Tongue (tissue), 2 donors: ENCODE data around the gene SLC6A6. TPM values are rescaled to one million over a fixed set of nuclear protein-coding genes. Genes with fewer than 3 reads are reported as not detected.

ENCODE experiments used
- DNase-seq: peaks from one replicate; pipeline ENCODE4 v3.0.0-alpha.2; 2015
- total RNA-seq: library from RNA; depleted of rRNA; stranded (reverse); fragments of >200 nt; gene quantifications from one replicate; pipeline ENCODE4 v1.2.3, GENCODE V29; 2014

SLC6A6 gene
- total RNA-seq, 1 donor from 2014 or later, result 19.8 TPM

- DNase-seq, result peak; percentile 51
Observed at GRCh38 chr3:14488286-14489041, 86.1 kb downstream of the SLC6A6 start.

GRCh38 chr3:14489641-14490040 lies 87.2 kb downstream of the SLC6A6 start:
- DNase-seq, result no peak

GRCh38 chr3:14490255-14490654 lies 87.8 kb downstream of the SLC6A6 start:
- no peak for DNase-seq

GRCh38 chr3:14490831-14491230 lies 88.4 kb downstream of the SLC6A6 start:
- no peak for DNase-seq

- no peak for DNase-seq
Observed at GRCh38 chr3:14491396-14492190, 89.2 kb downstream of the SLC6A6 start.

GRCh38 chr3:14492948-14493881 lies 90.8 kb downstream of the SLC6A6 start:
- no peak for DNase-seq

- no peak for DNase-seq
Observed at GRCh38 chr3:14494279-14494972, 92.0 kb downstream of the SLC6A6 start.

- no peak for DNase-seq
Observed at GRCh38 chr3:14494973-14495300, 92.5 kb downstream of the SLC6A6 start.

GRCh38 chr3:14496351-14496750 lies 93.9 kb downstream of the SLC6A6 start:
- no peak for DNase-seq

- DNase-seq, result no peak
Observed at GRCh38 chr3:14497321-14497720, 94.9 kb downstream of the SLC6A6 start.

GRCh38 chr3:14502472-14502871 lies 100.1 kb downstream of the SLC6A6 start:
- DNase-seq, result no peak

- DNase-seq, result no peak
Observed at GRCh38 chr3:14503033-14503705, 100.8 kb downstream of the SLC6A6 start.

- DNase-seq, result no peak
Observed at GRCh38 chr3:14503706-14504065, 101.3 kb downstream of the SLC6A6 start.

GRCh38 chr3:14505001-14505802 lies 102.8 kb downstream of the SLC6A6 start:
- DNase-seq, result no peak

- no peak for DNase-seq
Observed at GRCh38 chr3:14505803-14506500, 103.5 kb downstream of the SLC6A6 start.

GRCh38 chr3:14506626-14507304 lies 104.4 kb downstream of the SLC6A6 start:
- DNase-seq, result no peak

GRCh38 chr3:14507305-14507741 lies 104.9 kb downstream of the SLC6A6 start:
- DNase-seq, result no peak

GRCh38 chr3:14507757-14508504 lies 105.5 kb downstream of the SLC6A6 start:
- DNase-seq, result no peak

GRCh38 chr3:14508505-14508819 lies 106.1 kb downstream of the SLC6A6 start:
- DNase-seq, result no peak
